OCI-LY1 (cell line): Measurements from ENCODE around the gene FRMD4A.

Source experiments
- H2AFZ ChIP-seq: fragments of 200-600 bp; sonication (generic), shearing (Covaris generic); 2 replicates; pipeline ENCODE4 v1.6.0; 2014; ENCODE audit warnings: antibody characterized with exemption, mild to moderate bottlenecking, low read length
- H3F3A ChIP-seq: fragments of 200-600 bp; sonication (generic), shearing (Covaris generic); 2 replicates; pipeline ENCODE4 v1.6.0; 2014; ENCODE audit warnings: mild to moderate bottlenecking, antibody characterized with exemption, low read length, moderate library complexity; ENCODE audit not compliant: insufficient read depth
- H3K27ac ChIP-seq: fragments of 200-600 bp; sonication (generic); 2 replicates; pipeline ENCODE4 v1.5.1; 2014; ENCODE audit warnings: low read length, mixed run types, mild to moderate bottlenecking, low read depth; ENCODE audit not compliant: poor library complexity, severe bottlenecking
- H3K27me3 ChIP-seq: fragments of 200-600 bp; sonication (generic); 2 replicates; pipeline ENCODE4 v1.6.0; 2014; ENCODE audit warnings: antibody characterized with exemption, mild to moderate bottlenecking, low read length, moderate library complexity; ENCODE audit not compliant: insufficient read depth
- H3K36me3 ChIP-seq: fragments of 200-600 bp; sonication (generic); 2 replicates; pipeline ENCODE4 v1.6.1; 2014; ENCODE audit warnings: mild to moderate bottlenecking, antibody characterized with exemption, low read length, moderate library complexity, mixed read lengths; ENCODE audit not compliant: insufficient read depth
- H3K4me1 ChIP-seq: fragments of 200-600 bp; sonication (generic); 2 replicates; pipeline ENCODE4 v1.5.1; 2014; ENCODE audit warnings: mild to moderate bottlenecking, low read length, moderate library complexity; ENCODE audit not compliant: insufficient read depth, severe bottlenecking
- H3K4me2 ChIP-seq: fragments of 200-600 bp; sonication (generic), shearing (Covaris generic); 2 replicates; pipeline ENCODE4 v1.6.1; 2014; ENCODE audit warnings: low read length
- H3K4me3 ChIP-seq: fragments of 200-600 bp; sonication (generic); 2 replicates; pipeline ENCODE4 v1.5.1; 2014; ENCODE audit warnings: low read length, low read depth, mild to moderate bottlenecking, mixed read lengths; ENCODE audit not compliant: poor library complexity, severe bottlenecking
- H3K79me2 ChIP-seq: fragments of 200-600 bp; shearing (Covaris generic); 2 replicates; pipeline ENCODE4 v1.6.1; 2016; ENCODE audit warnings: mixed run types, low read length, mixed read lengths; ENCODE audit not compliant: insufficient read depth
- H3K9ac ChIP-seq: fragments of 200-600 bp; sonication (generic), shearing (Covaris generic); 2 replicates; pipeline ENCODE4 v1.6.1; 2014; ENCODE audit warnings: mild to moderate bottlenecking, low read length, mixed read lengths
- H3K9me2 ChIP-seq: fragments of 200-600 bp; sonication (generic), shearing (Covaris generic); 2 replicates; pipeline ENCODE4 v1.6.1; 2014; ENCODE audit warnings: low read depth, mild to moderate bottlenecking, low read length, mixed read lengths
- H3K9me3 ChIP-seq: fragments of 200-600 bp; shearing (Covaris generic); 2 replicates; pipeline ENCODE4 v1.6.1; 2014; ENCODE audit warnings: low read length, mixed read lengths
- H4K20me1 ChIP-seq: fragments of 200-600 bp; sonication (generic), shearing (Covaris generic); 2 replicates; pipeline ENCODE4 v1.6.0; 2016; ENCODE audit warnings: mild to moderate bottlenecking, low read length; ENCODE audit not compliant: insufficient read depth
- EZH2 ChIP-seq: fragments of 200-600 bp; sonication (generic), shearing (Covaris generic); IDR thresholded peaks from 2 replicates; pipeline ENCODE4 v1.8.0; 2017; ENCODE audit warnings: borderline replicate concordance, mixed run types, mild to moderate bottlenecking, antibody characterized with exemption, low read length, moderate library complexity, mixed read lengths
- TF ChIP-seq, protein P1 (sequence below): fragments of 200-600 bp; sonication (generic), shearing (Covaris generic); IDR thresholded peaks from 2 replicates; pipeline ENCODE4 v1.5.1; 2017; ENCODE audit warnings: mild to moderate bottlenecking, antibody characterized with exemption, low read length, moderate library complexity, mixed read lengths

The FRMD4A gene

GRCh38 chr10:14112056-14112455 is 218.7 kb downstream of the FRMD4A start:
- no peaks in the 10 kb centered on the region for H4K20me1 ChIP-seq
- H3K36me3 ChIP-seq, result no peaks in the 10 kb centered on the region
- no peaks in the 10 kb centered on the region for H3K27me3 ChIP-seq
- no peak overlapping the region for H3K4me2 ChIP-seq
- H3K27ac ChIP-seq, result no peak overlapping the region
- H3K4me1 ChIP-seq, result no peaks in the 10 kb centered on the region
- no peaks in the 10 kb centered on the region for H3K9me2 ChIP-seq
- H2AFZ ChIP-seq, result no peak overlapping the region
- no peak overlapping the region for H3K9ac ChIP-seq
- no peak for TF ChIP-seq EZH2
- TF ChIP-seq, protein P1, sequence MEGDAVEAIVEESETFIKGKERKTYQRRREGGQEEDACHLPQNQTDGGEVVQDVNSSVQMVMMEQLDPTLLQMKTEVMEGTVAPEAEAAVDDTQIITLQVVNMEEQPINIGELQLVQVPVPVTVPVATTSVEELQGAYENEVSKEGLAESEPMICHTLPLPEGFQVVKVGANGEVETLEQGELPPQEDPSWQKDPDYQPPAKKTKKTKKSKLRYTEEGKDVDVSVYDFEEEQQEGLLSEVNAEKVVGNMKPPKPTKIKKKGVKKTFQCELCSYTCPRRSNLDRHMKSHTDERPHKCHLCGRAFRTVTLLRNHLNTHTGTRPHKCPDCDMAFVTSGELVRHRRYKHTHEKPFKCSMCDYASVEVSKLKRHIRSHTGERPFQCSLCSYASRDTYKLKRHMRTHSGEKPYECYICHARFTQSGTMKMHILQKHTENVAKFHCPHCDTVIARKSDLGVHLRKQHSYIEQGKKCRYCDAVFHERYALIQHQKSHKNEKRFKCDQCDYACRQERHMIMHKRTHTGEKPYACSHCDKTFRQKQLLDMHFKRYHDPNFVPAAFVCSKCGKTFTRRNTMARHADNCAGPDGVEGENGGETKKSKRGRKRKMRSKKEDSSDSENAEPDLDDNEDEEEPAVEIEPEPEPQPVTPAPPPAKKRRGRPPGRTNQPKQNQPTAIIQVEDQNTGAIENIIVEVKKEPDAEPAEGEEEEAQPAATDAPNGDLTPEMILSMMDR, result no peak
- H3K4me3 ChIP-seq, result no peak overlapping the region
- no peaks in the 10 kb centered on the region for H3F3A ChIP-seq
- no peaks in the 10 kb centered on the region for H3K9me3 ChIP-seq
- H3K79me2 ChIP-seq, result no peaks in the 10 kb centered on the region

DNA sequence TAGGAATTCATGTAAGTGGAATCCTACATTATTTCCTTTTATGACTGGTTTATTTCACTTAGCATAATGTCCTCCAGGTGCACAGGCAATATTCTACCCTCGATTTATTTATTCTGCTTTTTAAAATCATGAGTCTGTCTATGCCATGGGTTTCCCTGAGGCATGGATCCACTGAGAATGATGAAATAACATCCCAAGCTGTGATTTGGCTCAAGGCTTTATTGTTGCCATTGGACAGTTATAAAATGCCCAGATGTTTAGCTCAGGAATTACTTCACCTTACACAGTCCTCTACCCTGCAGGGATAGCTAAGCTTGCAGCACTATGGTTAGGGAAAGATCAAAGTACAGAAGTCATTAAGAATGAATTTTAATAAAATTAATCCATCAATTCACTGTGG is 219.5 kb downstream of the FRMD4A start:
- TF ChIP-seq EZH2, result no peak
- TF ChIP-seq, protein P1, result no peak
- Histone ChIP-seq H2AFZ (no peak overlapping the region), H3K4me2 (no peak overlapping the region), H3K9ac (no peak overlapping the region), H3K9me2 (no peaks in the 10 kb centered on the region), H3K4me3 (no peak overlapping the region), H3K27me3 (no peaks in the 10 kb centered on the region), H3K27ac (no peak overlapping the region), H3K36me3 (no peaks in the 10 kb centered on the region), H3K9me3 (no peaks in the 10 kb centered on the region), H3F3A (no peaks in the 10 kb centered on the region), H3K79me2 (no peaks in the 10 kb centered on the region), H3K4me1 (no peaks in the 10 kb centered on the region), H4K20me1 (no peaks in the 10 kb centered on the region)

DNA sequence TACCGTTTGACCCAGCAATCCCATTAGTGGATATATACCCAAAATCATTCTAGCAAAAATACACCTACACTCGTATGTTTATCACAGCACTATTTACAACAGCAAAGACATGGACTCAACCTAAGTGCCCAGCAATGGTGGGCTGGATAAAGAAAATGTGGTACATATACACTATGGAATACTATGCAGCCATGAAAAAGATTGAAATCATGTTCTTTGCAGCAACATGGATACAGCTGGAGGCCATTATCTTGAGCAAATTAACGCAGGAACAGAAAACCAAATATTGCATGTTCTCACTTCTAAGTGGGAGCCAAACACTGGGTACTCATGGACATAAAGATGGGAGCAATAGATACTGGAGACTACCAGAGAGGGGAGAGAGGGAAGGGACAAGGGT is 223.9 kb downstream of the FRMD4A start:
- H3K4me2 ChIP-seq, result no peak overlapping the region
- H3K9ac ChIP-seq, result no peak overlapping the region
- H3K4me1 ChIP-seq, result no peaks in the 10 kb centered on the region
- no peaks in the 10 kb centered on the region for H3K27me3 ChIP-seq
- H3K9me2 ChIP-seq, result no peaks in the 10 kb centered on the region
- H3K36me3 ChIP-seq, result no peaks in the 10 kb centered on the region
- H2AFZ ChIP-seq, result no peak overlapping the region
- TF ChIP-seq, protein P1, result no peak
- no peak for TF ChIP-seq EZH2
- no peaks in the 10 kb centered on the region for H3K9me3 ChIP-seq
- no peaks in the 10 kb centered on the region for H3F3A ChIP-seq
- H3K27ac ChIP-seq, result no peak overlapping the region
- no peaks in the 10 kb centered on the region for H3K79me2 ChIP-seq
- no peaks in the 10 kb centered on the region for H4K20me1 ChIP-seq
- H3K4me3 ChIP-seq, result no peak overlapping the region
